Renal cortex interstitium (tissue), 11 donors: ENCODE results near the gene NYNRIN. TPM values are rescaled to one million over a fixed set of nuclear protein-coding genes. Genes with fewer than 3 reads are reported as not detected.

Experiments
- DNase-seq, 11 donors: peaks; one replicate each; pipeline ENCODE4 v3.0.0-alpha.2; 2013; ENCODE audit warnings: low read depth in 9 of 11, low spot score in 4 of 11; ENCODE audit errors: extremely low read depth in 1 of 11
- polyA plus RNA-seq, 3 donors: library from polyadenylated mRNA; unstranded; fragments of 120-200 nt; gene quantifications; one replicate each; pipeline ENCODE4 v1.2.1, GENCODE V29; 2013; ENCODE audit not compliant: insufficient read length in 3 of 3

The NYNRIN gene
- polyA plus RNA-seq, 3 donors: 47.5 to 60.0 (median 47.8) TPM

- DNase-seq: no peak
Measured at GRCh38 chr14:24426150-24426911, 27.5 kb downstream of the NYNRIN start.

- no peak for DNase-seq
Measured at GRCh38 chr14:24426912-24427536, 28.2 kb downstream of the NYNRIN start.

GRCh38 chr14:24427537-24428508, 29.0 kb downstream of the NYNRIN start:
- no peak for DNase-seq

GRCh38 chr14:24428628-24429394, 30.0 kb downstream of the NYNRIN start:
- no peak for DNase-seq

- DNase-seq: peak in 9 of 11 donors; percentile 66 to 90 (median 85)
Measured at GRCh38 chr14:24429395-24430142, 30.8 kb downstream of the NYNRIN start, which contains the start of the genes CBLN3 and KHNYN. Gene CBLN3, minus strand, starts transcription at chr14:24429668. Its CDS starts 614 bp downstream, at chr14:24429054. Gene KHNYN, plus strand, starts transcription at chr14:24429954. Its CDS starts 777 bp downstream, at chr14:24430731.

GRCh38 chr14:24430143-24430681, 31.4 kb downstream of the NYNRIN start:
- peak in 9 of 11 donors; percentile 43 to 74 (median 65) for DNase-seq

- peak in 1 of 11 donors; percentile 33 for DNase-seq
Measured at GRCh38 chr14:24430682-24431568, 32.1 kb downstream of the NYNRIN start.

GRCh38 chr14:24431569-24432258, 32.9 kb downstream of the NYNRIN start:
- peak in 10 of 11 donors; percentile 63 to 83 (median 81) for DNase-seq

- no peak for DNase-seq
Measured at GRCh38 chr14:24432259-24433131, 33.7 kb downstream of the NYNRIN start.

GRCh38 chr14:24434036-24434435, 35.2 kb downstream of the NYNRIN start:
- DNase-seq: no peak

GRCh38 chr14:24434676-24435075, 35.9 kb downstream of the NYNRIN start:
- no peak for DNase-seq

- no peak for DNase-seq
Measured at GRCh38 chr14:24435192-24435810, 36.5 kb downstream of the NYNRIN start.

- DNase-seq: no peak
Measured at GRCh38 chr14:24435998-24436354, 37.2 kb downstream of the NYNRIN start.

GRCh38 chr14:24436355-24437019, 37.7 kb downstream of the NYNRIN start:
- peak in 6 of 11 donors; percentile 47 to 64 (median 52) for DNase-seq
